CD4-positive, alpha-beta T cell treated with Interleukin-15 for 4 hours (primary cell): Measurements from ENCODE around the gene COPB2.

ENCODE experiments used
- DNase-seq: peaks from one replicate; pipeline ENCODE4 v3.0.0-alpha.2; 2020; ENCODE audit warnings: low spot score

The COPB2 gene

DNA sequence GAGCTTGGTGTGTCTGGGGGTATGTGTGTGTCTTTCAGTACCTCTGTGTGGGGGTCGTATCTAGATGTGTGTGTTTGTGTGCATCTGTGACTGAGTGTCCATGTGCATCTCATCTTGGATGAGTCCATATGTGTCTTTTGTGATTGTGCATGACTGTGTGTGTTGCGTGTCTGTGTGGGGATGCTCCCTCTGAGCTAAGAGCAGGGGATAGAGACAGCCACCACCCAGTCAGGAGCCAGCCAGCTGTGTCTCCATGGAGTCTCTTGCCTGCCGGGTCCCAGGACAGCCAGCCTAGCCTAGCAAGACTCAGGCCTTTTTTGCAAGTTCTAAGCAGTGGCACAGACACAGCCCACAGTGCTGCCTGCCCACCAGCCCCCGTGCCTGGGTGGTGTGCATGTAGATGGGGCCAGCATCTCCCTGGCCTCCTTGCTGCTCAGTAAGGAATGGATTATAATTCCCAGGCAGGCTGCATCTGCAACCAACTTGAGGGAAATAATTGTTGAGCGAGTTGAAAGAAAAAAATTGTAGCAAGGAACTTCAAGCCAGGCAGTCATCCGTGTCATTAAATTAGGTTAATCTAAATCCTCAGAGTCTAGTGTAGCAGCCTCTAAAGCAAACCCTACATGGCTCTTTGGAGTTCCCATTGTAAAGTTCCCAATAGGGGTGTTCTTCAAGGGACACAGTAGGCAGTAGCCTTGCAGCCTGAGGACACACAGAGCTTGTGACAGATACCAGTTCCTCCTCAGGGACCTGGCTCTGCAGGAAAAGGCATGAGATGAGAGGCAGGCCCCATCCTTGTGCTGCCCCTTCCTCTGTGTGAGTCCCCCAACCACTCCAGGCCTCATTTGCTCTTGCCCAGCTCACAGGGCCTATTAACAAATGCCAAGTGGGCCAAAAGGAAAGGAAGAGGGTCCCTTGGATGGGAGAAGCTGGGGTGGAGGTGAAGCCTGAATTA, 81.6 kb downstream of the COPB2 start:
- no peak for DNase-seq
